ENCODE data around the gene GMDS. TPM values are rescaled to one million over a fixed set of nuclear protein-coding genes. Genes with fewer than 3 reads are reported as not detected.
A peak's percentile ranks its signal among the peaks of the same experiment; 100 is the strongest.

GMDS gene
- total RNA-seq, 2 experiments from 2014 or later, result 31.1 to 35.9 TPM

GRCh38 chr6:2215342-2215741 lies 30.1 kb downstream of the GMDS start:
- no peak overlapping the region for H3K4me3 Mint-ChIP-seq
- H3K36me3 Mint-ChIP-seq (ENCODE audit: low read depth), result no peaks in the 10 kb centered on the region
- ChIA-PET CTCF (no interaction called here), POLR2A (no interaction called here)
- H3K9me3 Mint-ChIP-seq, result no peaks in the 10 kb centered on the region
- DNase-seq, result no peak
- H3K27ac Mint-ChIP-seq, result no peak overlapping the region
- peaks cover 2% of the 10 kb centered on the region for H3K27me3 Mint-ChIP-seq
- peaks cover 5% of the 10 kb centered on the region for H3K4me1 Mint-ChIP-seq

GRCh38 chr6:2213086-2213485 lies 32.3 kb downstream of the GMDS start:
- no peak for DNase-seq
- Mint-ChIP-seq H3K4me3 (no peak overlapping the region), H3K4me1 (no peaks in the 10 kb centered on the region), H3K9me3 (no peaks in the 10 kb centered on the region), H3K27ac (peak overlapping the region; percentile 55), H3K27me3 (peaks cover 2% of the 10 kb centered on the region), H3K36me3 (ENCODE audit: low read depth) (no peaks in the 10 kb centered on the region)
- ChIA-PET CTCF (no interaction called here), POLR2A (no interaction called here)

- Mint-ChIP-seq H3K27me3 (no peaks in the 10 kb centered on the region), H3K9me3 (no peaks in the 10 kb centered on the region), H3K4me1 (no peaks in the 10 kb centered on the region), H3K36me3 (ENCODE audit: low read depth) (no peaks in the 10 kb centered on the region), H3K4me3 (no peak overlapping the region), H3K27ac (no peak overlapping the region)
- POLR2A ChIA-PET, result no interaction called here
- DNase-seq, result peak; percentile 48
- CTCF ChIA-PET, result interaction anchor here (0.7 to 2.1 kb wide), 10 partner anchors 10 to 240 kb away, joined by 3 to 6 read pairs (median 4); no protein-coding TSS in a partner anchor
Observed at GRCh38 chr6:2209226-2209809, 36.1 kb downstream of the GMDS start.

GRCh38 chr6:2208468-2208867 lies 36.9 kb downstream of the GMDS start:
- Mint-ChIP-seq H3K27ac (no peak overlapping the region), H3K4me3 (no peak overlapping the region), H3K4me1 (no peaks in the 10 kb centered on the region), H3K36me3 (ENCODE audit: low read depth) (no peaks in the 10 kb centered on the region), H3K27me3 (no peaks in the 10 kb centered on the region), H3K9me3 (no peaks in the 10 kb centered on the region)
- CTCF ChIA-PET, result interaction anchor here (1.0 to 2.1 kb wide), 6 partner anchors 11 to 146 kb away, joined by 3 to 6 read pairs (median 4); no protein-coding TSS in a partner anchor
- POLR2A ChIA-PET, result interaction anchor here (0.7 kb wide), 1 partner anchor 466 kb away, joined by 5 read pairs; no protein-coding TSS in a partner anchor
- no peak for DNase-seq

GRCh38 chr6:2205396-2205795 lies 40.0 kb downstream of the GMDS start:
- no peak for DNase-seq
- no peaks in the 10 kb centered on the region for H3K4me1 Mint-ChIP-seq
- no peaks in the 10 kb centered on the region for H3K27me3 Mint-ChIP-seq
- H3K36me3 Mint-ChIP-seq (ENCODE audit: low read depth), result no peaks in the 10 kb centered on the region
- ChIA-PET POLR2A (no interaction called here), CTCF (no interaction called here)
- no peak overlapping the region for H3K4me3 Mint-ChIP-seq
- no peak overlapping the region for H3K27ac Mint-ChIP-seq
- H3K9me3 Mint-ChIP-seq, result no peaks in the 10 kb centered on the region

- Mint-ChIP-seq H3K9me3 (no peaks in the 10 kb centered on the region), H3K4me1 (no peaks in the 10 kb centered on the region), H3K36me3 (ENCODE audit: low read depth) (no peaks in the 10 kb centered on the region), H3K27me3 (no peaks in the 10 kb centered on the region), H3K4me3 (no peak overlapping the region), H3K27ac (no peak overlapping the region)
- CTCF ChIA-PET, result interaction anchor here (0.8 kb wide), 1 partner anchor 23 kb away, joined by 3 read pairs; no protein-coding TSS in a partner anchor
- POLR2A ChIA-PET, result no interaction called here
- DNase-seq, result no peak
Observed at GRCh38 chr6:2204272-2204671, 41.1 kb downstream of the GMDS start.

GRCh38 chr6:2203264-2203663 lies 42.1 kb downstream of the GMDS start:
- H3K27ac Mint-ChIP-seq, result no peak overlapping the region
- POLR2A ChIA-PET, result no interaction called here
- CTCF ChIA-PET, result interaction anchor here (0.8 kb wide), 1 partner anchor 24 kb away, joined by 3 read pairs; no protein-coding TSS in a partner anchor
- no peak for DNase-seq
- H3K9me3 Mint-ChIP-seq, result no peaks in the 10 kb centered on the region
- no peak overlapping the region for H3K4me3 Mint-ChIP-seq
- H3K4me1 Mint-ChIP-seq, result no peaks in the 10 kb centered on the region
- no peaks in the 10 kb centered on the region for H3K36me3 Mint-ChIP-seq (ENCODE audit: low read depth)
- no peaks in the 10 kb centered on the region for H3K27me3 Mint-ChIP-seq

GRCh38 chr6:2197984-2198383 lies 47.4 kb downstream of the GMDS start:
- Mint-ChIP-seq H3K36me3 (ENCODE audit: low read depth) (peaks cover 2% of the 10 kb centered on the region), H3K27ac (no peak overlapping the region), H3K27me3 (no peaks in the 10 kb centered on the region), H3K9me3 (no peaks in the 10 kb centered on the region), H3K4me3 (no peak overlapping the region), H3K4me1 (no peaks in the 10 kb centered on the region)
- no peak for DNase-seq
- ChIA-PET POLR2A (no interaction called here), CTCF (interaction anchor here (1.2 kb wide), 1 partner anchor 11 kb away, joined by 3 read pairs; no protein-coding TSS in a partner anchor)

GRCh38 chr6:2197177-2197671 lies 48.2 kb downstream of the GMDS start:
- ChIA-PET POLR2A (no interaction called here), CTCF (interaction anchor here (0.9 to 1.2 kb wide), 2 partner anchors 11 to 13 kb away, joined by 3 to 4 read pairs; no protein-coding TSS in a partner anchor)
- Mint-ChIP-seq H3K9me3 (peaks cover 2% of the 10 kb centered on the region), H3K27me3 (no peaks in the 10 kb centered on the region), H3K4me1 (no peaks in the 10 kb centered on the region), H3K36me3 (ENCODE audit: low read depth) (peaks cover 4% of the 10 kb centered on the region), H3K27ac (no peak overlapping the region), H3K4me3 (no peak overlapping the region)
- DNase-seq, result no peak

GRCh38 chr6:2196079-2196679 lies 49.2 kb downstream of the GMDS start:
- Mint-ChIP-seq H3K9me3 (peaks cover 2% of the 10 kb centered on the region), H3K4me1 (no peaks in the 10 kb centered on the region), H3K27me3 (no peaks in the 10 kb centered on the region), H3K4me3 (no peak overlapping the region), H3K36me3 (ENCODE audit: low read depth) (peaks cover 4% of the 10 kb centered on the region), H3K27ac (no peak overlapping the region)
- peak; percentile 57 for DNase-seq
- ChIA-PET POLR2A (no interaction called here), CTCF (interaction anchor here (0.9 kb wide), 1 partner anchor 14 kb away, joined by 4 read pairs; no protein-coding TSS in a partner anchor)

GRCh38 chr6:2194643-2195042 lies 50.8 kb downstream of the GMDS start:
- Mint-ChIP-seq H3K36me3 (ENCODE audit: low read depth) (peaks cover 4% of the 10 kb centered on the region), H3K9me3 (peaks cover 2% of the 10 kb centered on the region), H3K27ac (no peak overlapping the region), H3K27me3 (no peaks in the 10 kb centered on the region), H3K4me3 (no peak overlapping the region), H3K4me1 (no peaks in the 10 kb centered on the region)
- no peak for DNase-seq
- CTCF ChIA-PET, result no interaction called here
- POLR2A ChIA-PET, result no interaction called here

GRCh38 chr6:2193931-2194330 lies 51.5 kb downstream of the GMDS start:
- peaks cover 4% of the 10 kb centered on the region for H3K27me3 Mint-ChIP-seq
- CTCF ChIA-PET, result interaction anchor here (0.7 kb wide), 1 partner anchor 15 kb away, joined by 3 read pairs; no protein-coding TSS in a partner anchor
- POLR2A ChIA-PET, result no interaction called here

GRCh38 chr6:2192976-2193375 lies 52.4 kb downstream of the GMDS start:
- Mint-ChIP-seq H3K4me3 (no peak overlapping the region), H3K4me1 (no peaks in the 10 kb centered on the region), H3K36me3 (ENCODE audit: low read depth) (peaks cover 4% of the 10 kb centered on the region), H3K27ac (no peak overlapping the region), H3K9me3 (peaks cover 2% of the 10 kb centered on the region), H3K27me3 (peaks cover 4% of the 10 kb centered on the region)
- ChIA-PET POLR2A (no interaction called here), CTCF (interaction anchor here (0.7 to 1.0 kb wide), 2 partner anchors 16 kb away, joined by 3 to 4 read pairs; no protein-coding TSS in a partner anchor)
- DNase-seq, result no peak

More at GRCh38 chr6:2193931-2194330, 51.5 kb downstream of the GMDS start:
- Mint-ChIP-seq H3K27ac (no peak overlapping the region), H3K4me3 (no peak overlapping the region), H3K9me3 (peaks cover 2% of the 10 kb centered on the region), H3K36me3 (ENCODE audit: low read depth) (peaks cover 4% of the 10 kb centered on the region), H3K4me1 (no peaks in the 10 kb centered on the region)
- DNase-seq, result no peak
